ENCODE data around the gene AGK.

- TF ChIP-seq CTCF (conservative IDR thresholded peaks at IDR 0.05; ENCODE audit: low read depth, low read length) (no peak), EZH2 (IDR thresholded peaks at IDR 0.05; ENCODE audit: low read length, unreplicated experiment) (no peak)
Measured at GRCh38 chr7:141697211-141697871, 146.1 kb downstream of the AGK start.
